Measurements from ENCODE around the gene ZNF343. TPM values are rescaled to one million over a fixed set of nuclear protein-coding genes. Genes with fewer than 3 reads are reported as not detected.
A peak's percentile ranks its signal among the peaks of the same experiment; 100 is the strongest.

ZNF343 gene
- total and polyA plus RNA-seq, 2 of the 8 experiments (the other 6 are each of a cell fraction or from before 2014, with no cell fraction given), result 1.8 to 5.0 TPM

GRCh38 chr20:2523919-2524708 is 15.4 kb upstream of the ZNF343 start (continued):
- TF ChIP-seq E2F6 (IDR thresholded peaks at IDR 0.05), result no peak
- no peak for TF ChIP-seq ZNF274 (IDR thresholded peaks at IDR 0.05; ENCODE audit: borderline replicate concordance, extremely low read depth, low read length)
- TF ChIP-seq PHF8 (conservative IDR thresholded peaks at IDR 0.05; ENCODE audit: low read depth, low read length), result peak; percentile 59; the same call in 1 of the 2 replicates
- no peak for TF ChIP-seq SRF (IDR thresholded peaks at IDR 0.05; ENCODE audit: low read depth, low read length)
- TF ChIP-seq EZH2 (IDR thresholded peaks at IDR 0.05; ENCODE audit: low read depth, low read length, severe bottlenecking), result no peak
- no peak for TF ChIP-seq JUND (IDR thresholded peaks at IDR 0.05; ENCODE audit: low read length)
- TF ChIP-seq MAX (IDR thresholded peaks at IDR 0.05), result peak; percentile 37; the same call in 1 of the 2 replicates
- TF ChIP-seq KDM5A (IDR thresholded peaks at IDR 0.05; ENCODE audit: low read length), result no peak
- no peak for TF ChIP-seq CBX5 (IDR thresholded peaks at IDR 0.05; ENCODE audit: low read depth, low read length)
- no peak for TF ChIP-seq CEBPB (IDR thresholded peaks at IDR 0.05; ENCODE audit: low read depth, low read length)
- no peak for TF ChIP-seq RFX5 (IDR thresholded peaks at IDR 0.05; ENCODE audit: borderline replicate concordance, low read depth, low read length)
- TF ChIP-seq SIRT6 (IDR thresholded peaks at IDR 0.05; ENCODE audit: low read length), result no peak
- TF ChIP-seq USF2 (IDR thresholded peaks at IDR 0.05; ENCODE audit: low read length), result no peak
- no peak for TF ChIP-seq SP4 (IDR thresholded peaks at IDR 0.05; ENCODE audit: low read length)
- no peak for TF ChIP-seq POLR2AphosphoS5 (IDR thresholded peaks at IDR 0.05; ENCODE audit: low read depth, low read length)
- no peak for TF ChIP-seq CHD1 (IDR thresholded peaks at IDR 0.05; ENCODE audit: low read depth, low read length)
- no peak for TF ChIP-seq GABPA (IDR thresholded peaks at IDR 0.05; ENCODE audit: borderline replicate concordance, insufficient read depth, low read length)
- TF ChIP-seq CTCF (IDR thresholded peaks at IDR 0.05; ENCODE audit: control extremely low read depth in 1 of 3, insufficient read depth in 1 of 3, low read depth in 1 of 3, low read length in 3 of 3), result peak; percentile 83 to 92 (median 92)
- no peak for TF ChIP-seq RXRA (IDR thresholded peaks at IDR 0.05; ENCODE audit: insufficient read depth, low read depth, low read length)
- TF ChIP-seq SIX5 (IDR thresholded peaks at IDR 0.05; ENCODE audit: low read depth, low read length), result no peak
- TF ChIP-seq ASH2L (IDR thresholded peaks at IDR 0.05; ENCODE audit: low read length), result no peak

Data from H1 (cell line).